ENCODE results near the gene TLE3.

The TLE3 gene

DNA sequence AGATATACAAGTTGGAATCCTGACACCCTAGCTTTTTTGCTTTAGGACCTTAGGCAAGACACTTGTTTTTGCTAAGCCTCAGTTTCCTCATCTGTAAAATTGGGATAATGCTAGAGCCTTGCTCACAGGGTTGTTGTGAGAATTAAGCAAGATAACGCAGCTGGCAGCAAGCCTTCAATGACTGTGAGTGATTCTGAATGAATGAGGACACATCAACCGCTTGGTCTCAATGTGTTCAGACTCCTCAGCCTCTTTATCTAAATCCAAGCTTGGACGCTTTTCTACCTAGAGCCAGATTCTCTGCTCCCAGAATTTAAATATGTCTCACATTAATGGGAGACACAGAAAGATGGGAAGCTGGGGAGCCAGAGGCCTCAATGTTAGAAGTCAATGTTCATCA is 11.8 kb upstream of the TLE3 start:
- H3K4me3 ChIP-seq (ENCODE audit: control insufficient read depth, low read depth, low read length): no peak overlapping the region
- TF ChIP-seq, protein P1, sequence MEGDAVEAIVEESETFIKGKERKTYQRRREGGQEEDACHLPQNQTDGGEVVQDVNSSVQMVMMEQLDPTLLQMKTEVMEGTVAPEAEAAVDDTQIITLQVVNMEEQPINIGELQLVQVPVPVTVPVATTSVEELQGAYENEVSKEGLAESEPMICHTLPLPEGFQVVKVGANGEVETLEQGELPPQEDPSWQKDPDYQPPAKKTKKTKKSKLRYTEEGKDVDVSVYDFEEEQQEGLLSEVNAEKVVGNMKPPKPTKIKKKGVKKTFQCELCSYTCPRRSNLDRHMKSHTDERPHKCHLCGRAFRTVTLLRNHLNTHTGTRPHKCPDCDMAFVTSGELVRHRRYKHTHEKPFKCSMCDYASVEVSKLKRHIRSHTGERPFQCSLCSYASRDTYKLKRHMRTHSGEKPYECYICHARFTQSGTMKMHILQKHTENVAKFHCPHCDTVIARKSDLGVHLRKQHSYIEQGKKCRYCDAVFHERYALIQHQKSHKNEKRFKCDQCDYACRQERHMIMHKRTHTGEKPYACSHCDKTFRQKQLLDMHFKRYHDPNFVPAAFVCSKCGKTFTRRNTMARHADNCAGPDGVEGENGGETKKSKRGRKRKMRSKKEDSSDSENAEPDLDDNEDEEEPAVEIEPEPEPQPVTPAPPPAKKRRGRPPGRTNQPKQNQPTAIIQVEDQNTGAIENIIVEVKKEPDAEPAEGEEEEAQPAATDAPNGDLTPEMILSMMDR (IDR thresholded peaks at IDR 0.05; ENCODE audit: control insufficient read depth, insufficient read depth, low read depth, low read length, missing control alignments): no peak
- no peak for DNase-seq (ENCODE audit: low read depth)

DNA sequence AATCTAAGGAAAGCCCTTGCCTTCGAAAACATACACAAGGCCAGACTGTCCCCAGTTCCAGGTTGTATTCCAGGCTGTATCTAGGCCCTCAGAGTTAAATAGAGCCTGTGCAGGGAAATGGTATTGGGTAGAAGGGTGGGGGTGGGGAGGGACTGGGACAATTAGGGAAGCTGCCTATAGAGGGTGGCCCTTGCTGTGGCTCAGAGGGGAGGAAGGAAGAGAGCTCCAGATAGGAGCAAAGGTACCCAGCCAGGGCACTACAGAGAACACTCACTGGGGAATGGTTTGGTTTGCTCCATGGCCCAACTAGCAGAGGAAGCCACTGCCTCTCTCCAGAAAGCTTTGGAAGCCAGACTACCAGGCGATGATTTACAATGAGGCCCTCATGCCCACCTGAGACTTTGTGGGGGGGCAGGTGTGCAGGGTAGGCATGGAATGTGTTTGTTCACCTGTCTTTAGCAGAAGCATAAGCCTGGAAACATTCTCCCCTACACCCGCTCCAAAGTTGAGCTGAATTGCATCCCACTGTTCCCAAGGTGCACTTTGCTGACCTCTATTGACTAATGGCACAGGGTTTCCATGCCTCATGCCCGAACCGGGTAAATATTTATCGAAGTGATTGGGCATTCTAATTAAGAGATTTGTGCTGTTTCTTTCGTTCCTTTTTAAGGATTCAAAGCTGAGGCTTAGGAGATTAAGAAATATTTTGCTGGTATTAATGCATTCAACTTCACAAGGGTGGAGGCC is 6.3 kb upstream of the TLE3 start:
- TF ChIP-seq, protein P1 (IDR thresholded peaks at IDR 0.05; ENCODE audit: control insufficient read depth, insufficient read depth, low read depth, low read length, missing control alignments): no peak
- H3K4me3 ChIP-seq (ENCODE audit: control insufficient read depth, low read depth, low read length): no peak overlapping the region
- no peak for DNase-seq (ENCODE audit: low read depth)

DNA sequence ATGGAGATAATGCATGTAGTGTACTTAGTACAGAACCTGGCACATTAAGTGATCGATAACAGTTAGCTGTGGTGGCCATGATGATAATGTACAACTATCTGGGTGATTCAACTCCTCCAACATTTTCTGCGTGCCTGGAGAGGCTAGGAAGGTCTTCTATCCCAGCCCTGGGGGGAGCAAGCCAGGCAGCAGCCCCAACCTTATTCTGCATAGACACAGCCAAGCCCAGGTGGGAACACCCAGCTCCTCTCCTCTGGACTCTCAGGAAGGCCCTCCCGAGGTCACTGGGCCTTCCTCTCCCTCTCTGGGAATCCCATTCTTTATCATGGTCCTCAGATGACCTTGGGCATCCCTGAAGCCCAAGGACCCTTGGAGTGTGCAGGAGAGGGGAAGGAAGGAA is 5.1 kb upstream of the TLE3 start:
- no peak for DNase-seq (ENCODE audit: low read depth)
- TF ChIP-seq, protein P1 (IDR thresholded peaks at IDR 0.05; ENCODE audit: control insufficient read depth, insufficient read depth, low read depth, low read length, missing control alignments): no peak
- H3K4me3 ChIP-seq (ENCODE audit: control insufficient read depth, low read depth, low read length): no peak overlapping the region

DNA sequence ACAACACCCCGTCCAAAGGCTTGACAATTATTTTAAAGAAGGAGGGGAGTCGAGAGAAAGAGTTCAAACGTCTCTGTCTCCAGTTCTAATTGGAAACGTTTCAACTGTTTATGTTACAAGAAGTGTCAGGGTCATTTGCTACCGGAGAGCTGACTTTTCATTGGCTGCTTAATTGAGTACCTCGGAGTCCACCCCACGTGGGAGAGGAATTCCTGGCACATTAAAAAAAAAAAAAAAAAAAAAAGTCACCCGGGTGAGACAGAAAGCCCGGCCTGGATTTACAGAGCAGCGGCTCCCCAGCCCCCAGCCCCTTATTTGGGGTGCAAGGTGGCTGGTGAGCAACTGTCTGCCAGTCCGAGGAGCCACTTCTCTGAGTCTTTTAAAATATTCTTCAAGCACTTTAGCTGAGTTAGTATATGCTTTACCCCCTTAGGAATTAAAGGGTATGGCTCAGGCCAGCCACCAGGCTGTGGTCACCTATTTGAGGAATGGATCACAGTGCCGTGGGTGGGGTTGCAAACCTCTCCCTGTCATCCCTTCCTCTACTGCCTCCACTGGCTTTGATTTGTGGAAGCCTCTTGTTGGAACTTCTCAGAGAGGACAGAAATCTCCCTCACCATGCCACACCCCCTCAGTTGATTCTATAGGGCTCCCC is 3.9 kb upstream of the TLE3 start:
- peak; percentile 11 for DNase-seq (ENCODE audit: low read depth)
- TF ChIP-seq, protein P1 (IDR thresholded peaks at IDR 0.05; ENCODE audit: control insufficient read depth, insufficient read depth, low read depth, low read length, missing control alignments): no peak
- no peak overlapping the region for H3K4me3 ChIP-seq (ENCODE audit: control insufficient read depth, low read depth, low read length)

DNA sequence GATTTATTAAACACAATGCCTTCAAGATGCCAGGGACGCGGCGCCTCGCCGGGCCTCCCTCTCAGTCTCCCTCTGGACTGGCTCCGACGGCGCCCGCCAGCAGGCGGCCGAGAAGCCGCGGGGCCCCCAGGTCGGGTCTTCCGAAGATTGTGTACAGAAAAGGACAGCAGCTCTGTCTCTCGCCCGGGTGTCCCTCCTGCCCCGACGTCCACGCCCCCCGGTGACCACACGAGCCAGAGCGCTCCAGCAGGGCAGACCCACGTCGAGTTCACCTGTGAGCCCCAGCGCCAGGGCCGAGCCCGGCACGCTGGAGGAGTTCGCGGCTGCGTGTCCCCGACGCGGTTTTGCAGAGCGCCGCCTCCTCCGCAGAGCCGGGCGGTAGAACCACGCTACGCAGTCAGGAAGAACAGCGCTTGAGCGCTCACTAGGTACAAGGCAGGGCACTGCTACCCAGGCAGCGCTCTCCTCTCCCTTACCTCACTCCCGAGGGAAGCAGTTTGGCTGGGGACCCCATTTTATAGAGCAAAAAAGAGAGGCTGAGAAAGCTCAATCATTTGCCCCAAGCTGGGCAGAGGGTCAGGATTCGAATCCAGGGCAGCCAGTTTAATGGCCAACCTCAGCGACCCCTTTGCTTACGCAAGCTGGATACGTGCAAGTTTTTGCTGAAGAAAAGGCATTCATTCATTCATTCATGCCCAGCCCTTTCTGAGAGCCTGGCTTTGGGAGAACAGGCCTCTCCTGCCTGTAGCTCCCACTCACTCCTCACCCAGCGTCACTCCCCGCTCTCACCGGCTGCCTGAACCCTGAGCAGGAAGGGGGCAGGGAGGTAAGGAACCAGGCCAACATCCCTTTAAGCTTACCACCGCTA is 3.0 kb upstream of the TLE3 start:
- no peak for DNase-seq (ENCODE audit: low read depth)
- H3K4me3 ChIP-seq (ENCODE audit: control insufficient read depth, low read depth, low read length): peak overlapping the region; percentile 5
- TF ChIP-seq, protein P1 (IDR thresholded peaks at IDR 0.05; ENCODE audit: control insufficient read depth, insufficient read depth, low read depth, low read length, missing control alignments): peak; percentile 39

DNA sequence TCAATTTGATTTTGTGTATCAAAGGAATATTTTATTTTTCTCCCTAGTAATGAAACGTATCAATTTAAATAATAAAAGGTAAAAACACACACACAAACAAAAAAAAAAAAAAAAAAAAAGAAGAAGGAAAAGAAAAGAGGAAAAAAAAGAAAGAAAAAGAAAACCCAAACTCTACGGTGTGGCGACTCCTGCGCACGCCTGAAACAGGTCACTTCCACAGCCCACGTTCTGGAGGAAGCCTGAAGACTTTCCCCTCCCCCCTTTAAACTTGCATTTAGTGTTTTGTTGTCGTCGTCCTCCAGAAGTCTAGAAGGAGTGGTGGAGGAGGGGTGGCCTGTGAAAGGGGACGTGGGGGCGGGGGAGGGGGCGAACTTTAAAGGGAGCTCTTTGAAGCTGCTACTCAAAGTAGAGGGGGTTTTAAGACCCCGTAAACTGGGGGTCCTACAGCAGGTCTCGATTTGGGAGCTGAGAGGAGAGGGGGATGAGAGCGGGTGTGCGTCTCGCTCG is 2.3 kb upstream of the TLE3 start:
- no peak for DNase-seq (ENCODE audit: low read depth)
- TF ChIP-seq, protein P1 (IDR thresholded peaks at IDR 0.05; ENCODE audit: control insufficient read depth, insufficient read depth, low read depth, low read length, missing control alignments): no peak
- H3K4me3 ChIP-seq (ENCODE audit: control insufficient read depth, low read depth, low read length): no peak overlapping the region

All from AG09309 (cell line).